Esophagus squamous epithelium (tissue), 5 donors: Measurements from ENCODE around the gene BMP5. TPM values are rescaled to one million over a fixed set of nuclear protein-coding genes. Genes with fewer than 3 reads are reported as not detected.
"Not testable (repeated sequence)": the region's sequence is repeated elsewhere in the genome, so short reads cannot be mapped to it uniquely, and the experiment has no call there.

Source experiments
- DNase-seq: peaks from one replicate; lab custom pipeline; 2025; lab: John Stamatoyannopoulos, UW
- H3K27ac ChIP-seq, 4 donors: fragments of 200-600 bp; sonication (generic); one replicate each; pipeline ENCODE4 v1.5.1; 2016 to 2019; ENCODE audit warnings: mild to moderate bottlenecking in 1 of 4
- H3K27me3 ChIP-seq, 4 donors: fragments of 200-600 bp; sonication (generic); 1 replicate in 3 of 4; 2 replicates in 1 of 4; pipeline versions ENCODE4 v1.5.1 to v1.6.0; 2017 to 2021; ENCODE audit warnings: antibody characterized with exemption in 1 of 4
- H3K36me3 ChIP-seq, 3 donors: fragments of 200-600 bp; sonication (generic); one replicate each; pipeline ENCODE4 v1.5.1; 2016 to 2019
- H3K4me1 ChIP-seq, 3 donors: fragments of 200-600 bp; sonication (generic); one replicate each; pipeline ENCODE4 v1.5.1; 2017 to 2019
- H3K4me3 ChIP-seq, 4 donors: fragments of 200-600 bp; sonication (generic); 1 replicate in 3 of 4; 2 replicates in 1 of 4; pipeline ENCODE4 v1.5.1; 2016 to 2019; ENCODE audit warnings: mild to moderate bottlenecking in 2 of 4, moderate library complexity in 1 of 4
- H3K9me3 ChIP-seq, 3 donors: fragments of 200-600 bp; sonication (generic); one replicate each; pipeline ENCODE4 v1.5.1; 2016 to 2019
- POLR2A ChIP-seq, 4 donors: fragments of 450-650 bp; IDR thresholded peaks; one replicate each; pipeline ENCODE4 v1.6.1; 2017; ENCODE audit warnings: antibody characterized with exemption in 4 of 4, mild to moderate bottlenecking in 4 of 4, moderate library complexity in 3 of 4
- WGBS, 2 donors: methylation state at CpG; one replicate each; pipeline ENCODE4 v1.1.5; 2018; 5-methylcytosine and 5-hydroxymethylcytosine counted together
- intact Hi-C: fragments of 100-400 bp; cut with DNase I; formaldehyde crosslinking; loops from one replicate; pipeline ENCODE4 v1.15.0; 2022
- total RNA-seq, 4 donors: library from RNA; depleted of rRNA; stranded (reverse); fragments of >200 nt; gene quantifications; one replicate each; pipeline ENCODE4 v1.1.0, GENCODE V29; 2016
- TF ChIP-seq, protein P1 (sequence below), 6 experiments: fragments of 450-650 bp in 4 of 6; fragments of 200-600 bp in 2 of 6; sonication (generic) in 2 of 6; IDR thresholded peaks; one replicate each; pipeline ENCODE4 v1.5.1; 2016 to 2019; ENCODE audit warnings: antibody characterized with exemption in 6 of 6, mild to moderate bottlenecking in 4 of 6, moderate library complexity in 4 of 6
- donor health status: DM: yes; HTN: yes; CAD: no.

Gene BMP5
- total RNA-seq, 4 donors from 2014 or later: 0.04 to 0.26 (median 0.15) TPM

- WGBS, 2 donors: 78 to 94% methylated on average over 2 of the region's 2 CpGs
- Histone ChIP-seq H3K4me3 (no peak overlapping the region), H3K9me3 (no peaks in the 10 kb centered on the region), H3K27me3 (no peaks in the 10 kb centered on the region), H3K27ac (no peak overlapping the region), H3K4me1 (no peaks in the 10 kb centered on the region), H3K36me3 (no peaks in the 10 kb centered on the region)
- intact Hi-C loops: no loop called here
- TF ChIP-seq, protein P1, sequence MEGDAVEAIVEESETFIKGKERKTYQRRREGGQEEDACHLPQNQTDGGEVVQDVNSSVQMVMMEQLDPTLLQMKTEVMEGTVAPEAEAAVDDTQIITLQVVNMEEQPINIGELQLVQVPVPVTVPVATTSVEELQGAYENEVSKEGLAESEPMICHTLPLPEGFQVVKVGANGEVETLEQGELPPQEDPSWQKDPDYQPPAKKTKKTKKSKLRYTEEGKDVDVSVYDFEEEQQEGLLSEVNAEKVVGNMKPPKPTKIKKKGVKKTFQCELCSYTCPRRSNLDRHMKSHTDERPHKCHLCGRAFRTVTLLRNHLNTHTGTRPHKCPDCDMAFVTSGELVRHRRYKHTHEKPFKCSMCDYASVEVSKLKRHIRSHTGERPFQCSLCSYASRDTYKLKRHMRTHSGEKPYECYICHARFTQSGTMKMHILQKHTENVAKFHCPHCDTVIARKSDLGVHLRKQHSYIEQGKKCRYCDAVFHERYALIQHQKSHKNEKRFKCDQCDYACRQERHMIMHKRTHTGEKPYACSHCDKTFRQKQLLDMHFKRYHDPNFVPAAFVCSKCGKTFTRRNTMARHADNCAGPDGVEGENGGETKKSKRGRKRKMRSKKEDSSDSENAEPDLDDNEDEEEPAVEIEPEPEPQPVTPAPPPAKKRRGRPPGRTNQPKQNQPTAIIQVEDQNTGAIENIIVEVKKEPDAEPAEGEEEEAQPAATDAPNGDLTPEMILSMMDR (IDR thresholded peaks at IDR 0.05): no peak
- TF ChIP-seq POLR2A (IDR thresholded peaks at IDR 0.05): no peak
- no peak for DNase-seq
These were observed 40.8 kb upstream of the BMP5 start for GRCh38 chr6:55916188-55916587.

DNA sequence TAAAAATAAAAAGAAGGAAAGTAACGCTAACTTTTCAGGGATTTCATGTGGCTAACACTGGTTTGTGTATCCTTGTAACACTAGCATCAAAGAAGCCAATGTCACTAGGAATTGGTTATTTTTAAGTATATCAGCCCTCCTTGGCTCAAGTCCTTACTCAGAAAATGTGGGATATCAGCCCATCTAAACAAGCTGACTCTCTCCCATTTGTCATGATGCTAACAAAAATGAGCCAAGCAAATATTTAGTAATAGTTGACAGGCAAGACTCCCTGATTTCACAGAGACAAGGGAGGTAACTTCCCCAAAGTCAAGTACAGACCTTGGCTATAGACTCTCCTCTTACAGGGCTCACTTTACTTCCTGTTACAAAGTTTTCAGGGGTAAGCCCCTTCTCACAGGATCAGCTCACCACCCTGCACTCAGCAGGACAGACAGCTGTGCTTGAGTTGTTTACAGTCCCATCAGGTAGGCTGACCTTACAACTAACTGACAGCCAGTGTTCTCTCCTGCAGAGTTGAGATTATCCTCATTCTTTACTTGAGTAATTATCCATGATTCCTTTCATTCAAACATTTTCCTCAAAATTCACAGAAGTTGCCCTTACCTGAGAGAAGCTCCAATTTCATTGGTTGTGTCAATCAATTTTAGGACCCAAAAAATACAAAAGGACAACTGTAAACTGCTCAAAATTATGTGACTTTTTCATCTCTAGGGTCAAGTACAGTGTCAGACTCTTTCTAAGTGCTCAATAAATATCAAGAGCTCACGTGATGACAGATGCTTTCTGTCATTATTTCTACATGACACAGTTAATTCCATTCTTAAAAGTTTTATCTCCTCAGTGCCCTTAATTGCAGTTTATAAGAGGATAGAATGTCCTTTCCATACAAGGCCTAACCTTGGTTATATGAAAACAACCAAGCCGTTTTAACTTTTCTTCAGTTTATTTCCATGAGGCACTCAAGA lies 38.1 kb upstream of the BMP5 start:
- Histone ChIP-seq H3K27me3 (no peaks in the 10 kb centered on the region), H3K4me1 (no peaks in the 10 kb centered on the region), H3K27ac (peak overlapping the region in 1 of 4 donors; percentile 22), H3K4me3 (no peak overlapping the region), H3K9me3 (no peaks in the 10 kb centered on the region), H3K36me3 (no peaks in the 10 kb centered on the region)
- TF ChIP-seq, protein P1 (IDR thresholded peaks at IDR 0.05): no peak
- TF ChIP-seq POLR2A (IDR thresholded peaks at IDR 0.05): no peak
- intact Hi-C loops: no loop called here
- WGBS, 2 donors: 52 to 68% methylated on average over 3 of the region's 3 CpGs
- no peak for DNase-seq

DNA sequence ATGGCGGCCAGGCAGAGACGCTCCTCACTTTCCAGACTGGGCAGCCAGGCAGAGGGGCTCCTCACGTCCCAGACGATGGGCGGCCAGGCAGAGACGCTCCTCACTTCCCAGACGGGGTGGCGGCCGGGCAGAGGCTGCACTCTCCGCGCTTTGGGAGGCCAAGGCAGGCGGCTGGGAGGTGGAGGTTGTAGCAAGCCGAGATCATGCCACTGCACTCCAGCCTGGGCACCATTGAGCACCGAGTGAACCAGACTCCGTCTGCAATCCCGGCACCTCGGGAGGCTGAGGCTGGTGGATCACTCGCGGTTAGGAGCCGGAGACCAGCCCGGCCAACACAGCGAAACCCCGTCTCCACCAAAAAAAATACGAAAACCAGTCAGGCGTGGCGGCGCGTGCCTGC lies 35.1 kb upstream of the BMP5 start:
- WGBS, 2 donors: 95% methylated on average over 4 of the region's 28 CpGs; no CpG with 5 or more reads in 1 of the 2 donors
- not testable (repeated sequence) for H3K4me3 ChIP-seq

GRCh38 chr6:55909911-55910310 lies 34.5 kb upstream of the BMP5 start:
- H3K27me3 ChIP-seq, H3K36me3 ChIP-seq, H3K4me1 ChIP-seq, H3K9me3 ChIP-seq, intact Hi-C loops, H3K4me3 ChIP-seq, DNase-seq, H3K27ac ChIP-seq: not testable (repeated sequence)
- WGBS, 2 donors: no CpG with 5 or more reads among the region's 26 CpGs

More for the DNA sequence above, 35.1 kb upstream of the BMP5 start:
- intact Hi-C loops, DNase-seq, H3K9me3 ChIP-seq, H3K36me3 ChIP-seq, H3K27me3 ChIP-seq, H3K27ac ChIP-seq, H3K4me1 ChIP-seq: not testable (repeated sequence)

- intact Hi-C loops: no loop called here
- Histone ChIP-seq H3K36me3 (no peaks in the 10 kb centered on the region), H3K4me3 (no peak overlapping the region), H3K27ac (no peak overlapping the region), H3K4me1 (no peaks in the 10 kb centered on the region), H3K9me3 (no peaks in the 10 kb centered on the region), H3K27me3 (no peaks in the 10 kb centered on the region)
- no peak for DNase-seq
- no peak for TF ChIP-seq POLR2A (IDR thresholded peaks at IDR 0.05)
- TF ChIP-seq, protein P1 (IDR thresholded peaks at IDR 0.05): no peak
- WGBS, 2 donors: 35 to 45% methylated on average over 2 of the region's 2 CpGs
These were observed 27.4 kb upstream of the BMP5 start for GRCh38 chr6:55902796-55903195.

- no peak overlapping the region for H3K4me3 ChIP-seq
- no peaks in the 10 kb centered on the region for H3K36me3 ChIP-seq
- TF ChIP-seq, protein P1 (IDR thresholded peaks at IDR 0.05): no peak
- TF ChIP-seq POLR2A (IDR thresholded peaks at IDR 0.05): no peak
- no peak overlapping the region for H3K27ac ChIP-seq
- no peaks in the 10 kb centered on the region for H3K27me3 ChIP-seq
- no peaks in the 10 kb centered on the region for H3K9me3 ChIP-seq
- H3K4me1 ChIP-seq: no peaks in the 10 kb centered on the region
- intact Hi-C loops: no loop called here
- DNase-seq: no peak
- 62 to 66% methylated on average over 2 of the region's 2 CpGs for WGBS, 2 donors
These were observed 26.4 kb upstream of the BMP5 start for GRCh38 chr6:55901765-55902270.
